ENCODE measurements around the gene RARA.
"Not testable (repeated sequence)": the region's sequence is repeated elsewhere in the genome, so short reads cannot be mapped to it uniquely, and the experiment has no call there.

The RARA gene

GRCh38 chr17:40297511-40297910, 11.5 kb upstream of the RARA start:
- DNase-seq (ENCODE audit: low read depth in 2 of 3, low spot score in 1 of 3), result no peak

- no peak for DNase-seq (ENCODE audit: low read depth in 2 of 3, low spot score in 1 of 3)
These were observed 10.3 kb upstream of the RARA start for GRCh38 chr17:40298726-40299125.

DNA sequence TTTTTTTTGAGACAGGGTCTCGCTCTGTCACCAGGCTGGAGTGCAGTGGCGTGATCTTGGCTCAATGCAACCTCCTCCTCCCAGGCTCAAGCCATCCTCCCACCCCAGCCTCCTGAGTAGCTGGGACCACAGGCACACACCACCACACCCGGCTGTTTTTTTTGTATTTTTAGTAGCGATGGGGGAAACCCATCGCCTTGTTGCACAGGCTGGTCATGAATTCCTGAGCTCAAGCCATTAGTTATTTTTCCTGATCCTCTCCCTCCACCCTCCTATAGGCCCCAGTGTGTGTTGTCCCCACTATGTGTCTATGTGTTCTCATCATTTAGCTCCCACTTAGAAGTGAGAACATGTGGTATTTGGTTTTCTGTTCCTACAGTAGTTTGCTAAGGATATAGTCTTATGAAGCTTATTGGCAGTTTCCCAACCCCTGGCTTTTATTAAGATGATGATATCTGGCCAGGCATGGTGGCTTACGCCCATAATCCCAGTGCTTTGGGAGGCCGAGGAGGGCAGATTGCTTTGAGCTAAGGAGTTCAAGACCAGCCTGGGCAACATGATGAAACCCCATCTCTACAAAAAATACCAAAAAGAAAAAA, 9.7 kb upstream of the RARA start:
- not testable (repeated sequence) for DNase-seq (ENCODE audit: low read depth in 2 of 3, low spot score in 1 of 3)

- no peak for DNase-seq (ENCODE audit: low read depth in 2 of 3, low spot score in 1 of 3)
These were observed 7.7 kb upstream of the RARA start for GRCh38 chr17:40301315-40301714.

DNA sequence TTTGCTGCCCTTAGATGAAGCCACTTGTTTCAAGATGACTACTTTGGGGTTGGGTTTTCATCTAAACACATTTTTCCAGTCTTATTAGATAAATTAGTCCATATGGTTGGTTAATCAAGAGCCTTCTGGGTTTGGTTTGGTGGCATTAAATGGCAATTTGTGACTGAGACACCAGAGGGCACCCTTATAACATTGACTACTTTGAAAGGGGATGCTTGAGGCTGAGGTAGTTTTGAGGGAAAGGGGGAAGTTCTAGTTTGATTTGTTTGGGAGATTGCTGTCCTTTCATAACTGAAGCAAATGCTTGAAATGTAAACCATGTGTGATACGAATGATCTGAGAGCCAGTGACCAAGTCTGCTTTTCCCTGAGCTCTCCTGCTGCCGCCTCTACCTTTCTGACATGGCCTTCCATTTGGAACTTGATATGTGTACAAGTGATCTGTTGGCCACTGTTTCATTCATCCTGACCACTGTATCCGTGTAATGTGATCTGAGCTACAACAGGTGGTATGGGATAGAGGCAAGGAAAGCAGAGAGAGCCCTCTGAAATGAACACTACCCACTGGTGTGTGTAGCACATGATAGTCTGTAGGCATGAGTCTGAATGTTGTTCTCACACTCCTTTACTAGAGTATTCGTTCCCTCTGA, 5.8 kb upstream of the RARA start:
- peak in 1 of 3 donors; percentile 56 for DNase-seq (ENCODE audit: low read depth in 2 of 3, low spot score in 1 of 3)

DNA sequence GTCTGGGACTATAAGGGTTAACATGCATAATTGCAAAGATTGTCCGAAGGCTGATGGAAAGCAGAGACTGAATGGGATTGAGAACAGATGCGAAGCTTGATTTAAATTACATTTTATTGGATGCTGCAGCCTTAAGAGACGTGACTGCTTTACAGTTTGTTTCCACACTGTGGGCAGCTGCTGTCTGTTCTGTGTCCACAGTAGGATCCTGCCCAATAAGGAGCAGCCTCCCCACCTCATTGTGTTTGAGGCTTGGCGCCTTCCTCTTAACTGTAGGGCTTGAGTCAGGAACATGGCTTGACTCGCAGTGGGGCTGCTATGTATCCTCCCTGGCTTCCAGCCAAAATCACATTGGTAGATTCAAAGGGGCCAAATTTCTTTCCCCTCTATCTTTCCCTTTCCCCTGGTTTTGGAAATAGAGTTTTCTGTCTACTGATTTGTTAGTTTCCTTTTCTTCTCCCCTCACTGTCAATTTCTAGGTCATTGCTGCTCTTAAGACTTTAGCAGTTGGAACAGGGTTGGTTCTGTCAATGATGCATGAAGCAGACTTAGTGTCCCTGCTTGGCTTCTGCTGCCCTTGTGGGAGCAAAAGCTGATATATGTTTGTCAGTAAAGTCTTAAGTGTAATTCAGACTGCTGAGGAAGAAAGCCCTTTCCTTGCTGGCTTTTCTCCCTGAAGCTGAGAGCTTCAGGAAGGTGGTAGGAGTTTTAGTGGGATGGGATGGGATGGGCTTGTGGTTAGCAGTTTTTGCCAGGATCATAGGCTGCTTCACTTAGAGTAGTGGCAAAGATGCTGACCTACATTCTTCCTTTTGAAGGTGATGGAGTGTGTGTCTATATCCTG, 5.0 kb upstream of the RARA start:
- no peak for DNase-seq (ENCODE audit: low read depth in 2 of 3, low spot score in 1 of 3)

GRCh38 chr17:40304552-40304863, 4.5 kb upstream of the RARA start:
- not testable (repeated sequence) for DNase-seq (ENCODE audit: low read depth in 2 of 3, low spot score in 1 of 3)

- DNase-seq (ENCODE audit: low read depth in 2 of 3, low spot score in 1 of 3), result not testable (repeated sequence)
These were observed 4.1 kb upstream of the RARA start for GRCh38 chr17:40304866-40305265.

- no peak for DNase-seq (ENCODE audit: low read depth in 2 of 3, low spot score in 1 of 3)
These were observed 2.6 kb upstream of the RARA start for GRCh38 chr17:40306395-40306794.

- DNase-seq (ENCODE audit: low read depth in 2 of 3, low spot score in 1 of 3), result no peak
These were observed 1.8 kb upstream of the RARA start for GRCh38 chr17:40307001-40307730.

GRCh38 chr17:40307740-40308239, 1.2 kb upstream of the RARA start:
- no peak for DNase-seq (ENCODE audit: low read depth in 2 of 3, low spot score in 1 of 3)

GRCh38 chr17:40309949-40310510, 1.1 kb downstream of the RARA start:
- DNase-seq (ENCODE audit: low read depth in 2 of 3, low spot score in 1 of 3), result no peak

- no peak for DNase-seq (ENCODE audit: low read depth in 2 of 3, low spot score in 1 of 3)
These were observed 2.0 kb downstream of the RARA start for GRCh38 chr17:40310882-40311391.

DNA sequence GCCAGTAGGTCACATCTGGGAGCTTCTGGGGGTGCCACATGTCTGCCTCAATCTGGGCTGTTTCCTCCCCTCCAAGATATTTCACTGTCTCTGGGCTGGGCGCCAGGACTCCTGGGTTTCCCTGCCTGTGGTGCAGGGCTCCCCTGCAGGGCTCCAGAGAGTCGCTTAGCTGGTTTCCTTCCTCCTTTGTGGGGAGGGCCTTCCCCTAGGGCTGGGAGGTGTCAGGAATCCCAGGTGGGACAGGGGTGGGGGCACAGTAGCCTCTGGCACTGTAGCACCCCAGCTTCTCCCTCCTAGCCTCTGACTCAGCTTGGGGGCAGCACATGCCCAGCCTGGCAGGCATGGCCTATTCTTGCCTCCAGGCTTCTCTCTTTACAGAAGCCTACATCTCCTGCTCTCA, 2.6 kb downstream of the RARA start:
- no peak for DNase-seq (ENCODE audit: low read depth in 2 of 3, low spot score in 1 of 3)

- DNase-seq (ENCODE audit: low read depth in 2 of 3, low spot score in 1 of 3), result no peak
These were observed 3.3 kb downstream of the RARA start for GRCh38 chr17:40312131-40312731.

DNA sequence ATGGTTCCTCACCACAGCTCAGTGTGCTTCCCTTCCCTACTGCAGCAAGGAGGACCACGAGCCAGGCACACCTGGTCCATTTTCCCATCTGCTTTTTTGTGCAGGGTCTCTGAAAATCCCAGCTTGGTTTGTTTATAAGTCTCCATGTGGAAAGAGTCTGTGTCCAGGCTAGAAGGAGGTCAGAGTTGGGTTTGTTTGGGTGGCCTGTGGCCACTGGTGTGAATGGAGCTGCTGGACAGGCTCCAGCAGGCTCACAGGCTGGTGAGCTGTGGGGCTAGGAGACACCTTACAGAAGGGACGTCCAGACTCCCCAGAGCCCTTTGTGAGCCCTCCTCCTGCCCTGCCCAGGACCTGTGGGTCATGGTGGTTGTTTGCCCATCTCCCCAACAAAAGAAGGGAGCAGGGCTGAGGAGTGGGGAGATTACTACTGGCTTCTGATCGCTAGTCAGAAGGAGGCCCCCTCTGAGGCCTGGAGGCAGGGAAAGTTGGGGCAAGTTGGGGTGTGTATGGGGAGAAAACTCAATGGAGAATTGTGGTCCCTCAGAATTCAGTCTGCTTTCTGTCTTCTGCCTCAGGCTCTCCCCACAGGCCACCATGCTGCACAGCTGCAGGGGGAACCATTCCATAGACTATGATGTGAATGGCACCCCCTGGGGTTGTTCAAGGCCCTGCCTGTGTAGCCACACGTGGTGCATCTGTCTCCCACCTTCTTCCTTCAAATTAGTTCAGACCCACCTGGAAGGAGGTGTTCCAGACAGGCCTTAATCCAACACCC, 4.1 kb downstream of the RARA start:
- DNase-seq (ENCODE audit: low read depth in 2 of 3, low spot score in 1 of 3), result no peak

DNA sequence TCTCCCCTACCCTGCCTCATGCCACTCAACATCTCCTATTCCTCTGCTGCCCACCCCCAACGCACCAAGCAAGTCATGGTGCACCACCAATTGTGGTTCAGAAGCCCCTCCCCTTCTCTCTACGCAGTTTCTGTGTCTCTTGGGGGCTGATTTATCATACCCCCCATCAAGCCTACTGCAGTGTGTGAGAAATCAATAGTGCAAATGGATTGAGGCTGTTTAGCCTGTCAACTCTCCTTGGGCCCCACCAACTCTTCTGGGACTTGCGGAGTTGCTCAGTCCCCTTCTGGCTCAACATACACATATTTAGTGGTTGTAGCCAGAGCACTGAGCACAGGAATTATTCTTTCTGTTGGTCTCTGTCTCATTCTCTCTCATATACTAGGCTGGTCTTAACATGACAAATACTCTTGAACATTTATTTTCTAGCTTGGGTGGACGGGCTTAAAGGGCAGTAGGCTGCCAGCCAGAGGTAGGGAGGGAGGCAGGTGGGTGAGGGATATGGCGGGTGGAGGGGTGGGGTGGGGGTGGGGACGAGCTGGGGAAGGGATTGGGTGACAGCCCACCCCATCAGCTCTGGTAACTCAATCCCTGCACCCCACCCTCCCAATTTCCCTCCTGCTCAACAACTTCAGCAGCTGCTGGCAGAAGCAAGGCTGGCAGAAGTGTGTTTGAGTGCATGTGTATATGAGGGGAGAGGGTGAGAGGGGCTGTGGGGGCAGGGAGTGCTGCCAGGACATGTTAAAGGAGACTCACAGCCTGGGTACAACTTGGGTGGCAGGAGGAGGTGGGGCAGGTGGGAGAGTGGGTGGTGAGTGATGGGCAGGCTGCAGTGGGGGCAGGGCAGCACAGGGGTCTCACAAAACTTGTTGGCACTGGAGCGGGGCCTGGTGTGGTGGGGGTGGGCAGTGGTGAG, 4.9 kb downstream of the RARA start:
- no peak for DNase-seq (ENCODE audit: low read depth in 2 of 3, low spot score in 1 of 3)

DNA sequence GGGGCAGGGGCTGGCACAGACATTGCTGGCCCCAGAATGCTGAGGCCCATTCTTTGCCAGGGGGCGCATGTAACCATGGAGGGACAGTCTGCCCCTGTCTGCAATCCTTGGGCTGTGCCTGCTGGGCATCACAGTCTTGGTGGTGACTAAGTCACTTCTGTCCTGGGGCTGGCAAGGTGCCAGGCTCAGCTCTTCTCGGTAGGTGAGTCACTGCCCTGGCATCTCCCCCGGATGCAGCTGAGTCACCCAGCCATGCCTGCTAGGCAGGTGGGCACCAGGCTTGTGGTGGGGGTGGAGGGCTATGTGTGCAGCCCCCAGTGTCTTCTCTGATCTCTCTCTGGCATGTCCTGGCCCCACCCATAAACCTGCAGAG, 5.6 kb downstream of the RARA start:
- DNase-seq (ENCODE audit: low read depth in 2 of 3, low spot score in 1 of 3), result peak; percentile 69 to 81 (median 80)

GRCh38 chr17:40315206-40315605, 6.2 kb downstream of the RARA start:
- DNase-seq (ENCODE audit: low read depth in 2 of 3, low spot score in 1 of 3), result no peak

All from stimulated activated CD4-positive, alpha-beta T cell treated with anti-CD3 and anti-CD28 coated beads, Interleukin-12 subunit alpha, Interleukin-12 subunit beta, amount 100 ng/mL, for 48 hours (primary cell).